COR-L47 (cell line): ENCODE measurements around the gene CENPM.
A peak's percentile ranks its signal among the peaks of the same experiment; 100 is the strongest.

ENCODE experiments used
- DNase-seq: peaks from one replicate; lab custom pipeline; 2025; lab: John Stamatoyannopoulos, UW

The CENPM gene

GRCh38 chr22:41931701-41932269, 15.2 kb downstream of the CENPM start:
- DNase-seq, result no peak

DNA sequence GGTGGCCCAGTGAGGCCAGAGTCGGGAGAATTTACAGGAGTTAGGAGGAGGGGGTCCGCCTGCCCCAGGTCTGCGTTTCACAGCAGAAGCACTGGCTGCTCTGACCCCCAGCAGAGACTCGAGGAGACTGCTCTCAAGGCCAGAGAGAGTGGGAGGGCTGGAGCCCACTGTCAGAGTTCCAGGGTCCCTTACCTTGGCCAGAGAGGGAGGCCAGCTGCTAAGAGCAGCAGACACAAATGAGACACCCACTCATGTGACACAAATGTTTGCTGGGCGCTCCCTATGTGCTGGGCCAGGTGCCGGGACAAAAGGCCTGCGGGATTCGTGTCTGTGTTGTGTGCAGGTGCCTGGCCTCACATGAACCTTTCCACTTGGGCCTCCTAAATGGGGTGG, 17.5 kb downstream of the CENPM start:
- DNase-seq, result no peak

GRCh38 chr22:41928593-41929417, 18.1 kb downstream of the CENPM start:
- DNase-seq, result no peak

DNA sequence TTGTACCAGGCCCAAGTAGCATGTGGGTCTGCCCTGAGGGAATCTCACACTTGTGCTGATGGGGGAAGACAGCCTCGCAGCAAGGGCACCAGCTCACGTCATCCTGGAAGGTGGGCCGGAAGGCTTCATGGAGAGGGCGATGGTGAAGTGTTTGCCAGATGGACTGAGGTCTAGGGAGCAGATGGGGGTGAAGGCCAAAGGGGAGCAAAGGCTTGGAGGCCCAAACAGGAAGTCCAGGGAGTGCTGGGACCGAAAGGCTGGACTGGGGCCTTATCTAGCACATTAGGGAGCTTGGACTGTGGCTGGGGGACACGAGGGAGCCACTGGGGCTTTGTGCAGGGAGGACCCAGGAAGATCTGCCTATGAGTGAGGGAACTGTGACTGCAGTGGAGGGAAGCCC, 19.1 kb downstream of the CENPM start:
- no peak for DNase-seq

- peak; percentile 31 for DNase-seq
Observed at GRCh38 chr22:41925783-41926460, 21.0 kb downstream of the CENPM start.

- DNase-seq, result no peak
Observed at GRCh38 chr22:41923595-41924276, 23.2 kb downstream of the CENPM start.

DNA sequence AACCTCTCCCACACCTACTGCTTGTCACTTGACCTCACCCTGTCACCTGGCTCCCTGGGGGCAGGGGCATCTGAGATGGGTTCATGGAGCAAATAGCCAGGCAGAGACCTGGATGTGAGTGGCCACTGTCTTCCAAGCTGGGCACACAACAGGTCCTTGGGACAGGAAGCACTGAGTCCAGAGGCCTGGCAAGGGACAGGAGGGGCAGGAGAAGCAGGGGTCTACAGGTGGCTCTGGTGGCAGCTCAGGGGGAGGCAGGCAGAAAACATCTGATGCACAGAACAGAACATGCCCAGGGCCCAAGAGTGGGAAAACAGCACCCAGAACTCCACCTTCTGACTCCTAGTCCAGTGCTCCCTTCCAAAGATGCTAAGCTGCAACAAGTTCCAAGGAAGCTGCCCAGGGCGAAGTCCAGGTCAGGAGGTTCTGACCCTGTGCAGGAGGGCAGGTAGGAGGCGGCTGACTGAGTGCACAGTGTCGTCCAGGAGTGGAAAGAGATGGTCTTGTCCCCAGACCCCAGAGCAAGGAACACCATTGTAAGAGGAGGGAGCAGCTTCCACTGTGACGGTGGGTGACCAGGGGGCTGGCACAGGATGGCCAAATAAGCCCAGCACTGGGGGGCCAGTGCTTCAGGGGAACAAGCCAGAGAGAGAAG, 23.9 kb downstream of the CENPM start:
- no peak for DNase-seq

DNA sequence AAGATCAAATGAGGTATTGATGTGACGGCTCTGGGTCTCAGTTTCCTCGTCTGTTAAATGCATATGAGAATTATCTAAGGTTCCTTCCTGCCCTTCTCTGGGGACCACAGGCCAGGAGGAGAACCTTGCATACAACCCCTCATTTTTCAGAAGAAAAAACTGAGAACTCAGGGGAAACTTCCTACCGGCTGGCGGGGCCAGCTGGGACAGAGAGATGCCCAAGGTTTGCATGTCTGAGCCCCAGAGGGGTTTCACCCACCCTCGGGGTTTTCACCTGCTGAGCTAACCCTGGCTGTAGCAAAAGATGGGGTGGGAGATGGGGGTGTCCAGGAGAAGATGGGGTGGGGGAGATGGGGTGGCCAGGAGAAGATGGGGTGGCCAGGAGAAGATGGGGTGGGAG, 24.6 kb downstream of the CENPM start:
- no peak for DNase-seq

DNA sequence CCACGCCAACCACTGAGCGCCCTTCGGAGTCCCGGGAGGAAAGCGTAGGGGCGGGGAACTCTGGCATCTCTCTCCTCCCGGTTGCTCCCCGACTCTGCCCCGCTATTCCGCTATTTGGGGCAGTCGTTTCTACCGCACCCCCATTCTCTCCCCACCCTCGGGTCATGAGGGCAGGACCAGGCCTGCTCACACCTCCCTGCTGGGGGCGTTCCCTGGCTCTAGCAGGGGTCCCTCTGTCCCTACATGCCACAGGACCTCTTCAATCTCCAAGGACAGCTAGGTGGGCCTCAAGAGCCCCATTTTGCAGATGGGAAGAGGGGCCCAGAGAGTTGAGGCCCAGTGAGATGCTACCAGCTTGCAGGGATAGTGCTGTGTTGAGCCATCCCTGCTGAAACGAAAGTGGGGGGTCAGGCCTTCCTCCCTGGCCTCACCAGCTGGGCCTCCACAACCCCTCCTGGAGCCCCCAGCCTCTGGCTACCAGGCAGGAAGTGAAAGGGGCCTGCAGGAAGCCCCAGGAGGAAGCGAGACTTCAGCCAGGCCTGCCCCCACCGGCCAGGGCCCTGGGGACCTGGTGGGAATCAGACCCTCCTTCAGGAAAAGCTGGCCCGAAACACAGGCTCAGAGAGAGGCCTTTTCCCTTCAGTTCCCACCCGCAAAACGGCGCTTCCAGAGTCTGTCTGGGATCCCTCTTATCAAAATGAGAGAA, 26.5 kb downstream of the CENPM start:
- DNase-seq, result no peak

DNA sequence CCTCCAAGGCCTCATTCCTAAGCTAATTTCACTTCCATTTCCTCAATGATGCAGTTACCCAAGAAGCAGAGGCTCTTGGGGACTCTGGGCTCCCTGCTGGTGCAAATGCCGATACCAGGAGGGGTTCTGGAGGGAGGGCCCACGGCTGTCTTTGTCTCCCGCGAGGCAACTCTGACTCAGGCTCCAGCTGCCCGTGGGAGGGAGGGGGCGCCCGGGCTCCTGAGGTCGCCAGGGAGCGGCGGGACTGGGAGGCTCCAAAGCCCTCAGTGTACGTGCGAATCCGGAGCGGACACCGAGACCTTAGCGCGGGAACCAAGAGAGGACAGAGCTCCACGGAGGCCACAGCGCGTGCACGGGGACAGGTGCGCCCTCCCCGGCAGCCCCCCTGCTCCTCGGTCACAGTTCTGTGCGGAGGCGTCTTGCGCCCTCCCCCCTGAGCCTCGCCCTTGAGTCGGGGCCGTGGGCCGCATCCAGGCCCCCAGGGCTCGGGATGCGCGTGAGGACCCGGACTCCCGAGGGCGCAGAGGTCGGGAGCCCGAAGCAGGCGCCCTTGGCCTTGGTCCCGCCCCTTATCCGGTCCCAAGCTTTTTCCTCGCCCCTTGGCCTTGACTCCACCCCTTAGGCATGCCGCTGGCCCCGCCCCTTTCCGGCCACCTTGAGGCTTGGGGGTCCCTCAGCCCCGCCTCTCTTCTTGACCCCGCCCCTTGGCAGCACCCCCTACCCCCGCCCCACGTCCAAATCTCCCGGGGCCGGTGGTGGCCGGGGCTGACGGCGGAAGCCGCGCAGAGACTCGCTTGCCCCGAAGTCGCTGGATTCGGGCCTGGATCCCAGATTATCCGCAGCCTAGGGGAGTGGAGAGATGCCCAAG, 27.4 kb downstream of the CENPM start:
- no peak for DNase-seq

GRCh38 chr22:41917903-41918791, 28.8 kb downstream of the CENPM start:
- peak; percentile 44 for DNase-seq

DNA sequence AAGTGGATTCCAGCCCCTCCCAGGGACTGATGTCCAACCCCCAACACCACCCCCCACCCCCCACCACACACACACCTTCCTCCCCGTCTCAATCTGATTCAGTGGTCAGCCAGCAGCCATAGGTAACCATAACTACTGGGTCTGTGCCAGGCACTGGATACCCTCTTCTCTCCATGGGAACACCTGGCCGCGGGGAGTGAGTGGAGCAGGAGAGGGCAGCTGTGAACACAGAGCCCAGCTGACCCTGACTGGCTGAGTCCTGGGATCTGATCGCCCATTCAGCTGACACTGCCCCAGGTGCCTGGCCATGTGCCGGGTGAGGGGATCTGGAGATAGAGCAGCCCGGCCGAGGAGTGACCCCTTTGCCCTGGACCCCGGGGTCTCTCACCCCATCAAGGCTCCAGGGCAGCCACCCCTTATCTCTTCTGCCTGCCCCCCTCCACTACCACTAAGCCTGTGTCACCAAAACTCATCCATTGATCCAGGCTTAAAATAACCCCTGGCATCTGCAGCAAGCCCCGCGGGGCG, 29.5 kb downstream of the CENPM start:
- peak; percentile 49 for DNase-seq

- DNase-seq, result no peak
Observed at GRCh38 chr22:41916745-41917358, 30.1 kb downstream of the CENPM start.

DNA sequence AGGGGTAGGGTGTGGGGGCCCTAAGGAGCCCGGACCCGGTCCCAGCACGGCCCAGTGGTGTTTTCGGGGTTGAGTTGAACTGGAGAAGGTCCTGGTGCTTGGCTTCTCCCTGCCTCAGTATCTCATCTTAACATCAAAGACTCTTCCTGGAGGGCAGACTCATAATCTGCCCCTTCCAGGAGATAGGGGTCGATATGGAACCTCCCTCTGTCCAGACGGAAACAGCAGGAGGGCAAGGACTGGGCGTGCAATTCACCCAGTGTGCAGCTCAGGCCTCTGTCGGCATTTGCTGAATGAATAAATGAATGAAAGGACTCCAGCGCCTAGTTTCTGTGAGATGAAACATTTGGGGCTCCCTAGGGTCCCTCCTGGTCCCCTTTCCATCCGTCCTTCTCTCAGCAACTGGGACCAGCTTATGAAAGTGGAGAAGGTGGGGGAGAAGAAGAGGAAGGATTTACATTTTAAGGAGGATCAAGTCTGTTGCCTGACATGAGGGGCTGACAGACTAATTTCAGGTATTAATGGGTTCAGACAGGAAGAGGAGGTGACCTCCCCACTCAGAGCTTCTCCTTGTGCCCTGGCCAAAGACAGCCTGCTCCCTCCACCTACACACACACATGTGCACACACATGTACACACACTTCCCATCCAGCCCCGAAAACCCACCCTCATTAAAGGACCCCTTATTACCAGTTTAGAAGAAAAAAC, 31.0 kb downstream of the CENPM start:
- DNase-seq, result no peak

DNA sequence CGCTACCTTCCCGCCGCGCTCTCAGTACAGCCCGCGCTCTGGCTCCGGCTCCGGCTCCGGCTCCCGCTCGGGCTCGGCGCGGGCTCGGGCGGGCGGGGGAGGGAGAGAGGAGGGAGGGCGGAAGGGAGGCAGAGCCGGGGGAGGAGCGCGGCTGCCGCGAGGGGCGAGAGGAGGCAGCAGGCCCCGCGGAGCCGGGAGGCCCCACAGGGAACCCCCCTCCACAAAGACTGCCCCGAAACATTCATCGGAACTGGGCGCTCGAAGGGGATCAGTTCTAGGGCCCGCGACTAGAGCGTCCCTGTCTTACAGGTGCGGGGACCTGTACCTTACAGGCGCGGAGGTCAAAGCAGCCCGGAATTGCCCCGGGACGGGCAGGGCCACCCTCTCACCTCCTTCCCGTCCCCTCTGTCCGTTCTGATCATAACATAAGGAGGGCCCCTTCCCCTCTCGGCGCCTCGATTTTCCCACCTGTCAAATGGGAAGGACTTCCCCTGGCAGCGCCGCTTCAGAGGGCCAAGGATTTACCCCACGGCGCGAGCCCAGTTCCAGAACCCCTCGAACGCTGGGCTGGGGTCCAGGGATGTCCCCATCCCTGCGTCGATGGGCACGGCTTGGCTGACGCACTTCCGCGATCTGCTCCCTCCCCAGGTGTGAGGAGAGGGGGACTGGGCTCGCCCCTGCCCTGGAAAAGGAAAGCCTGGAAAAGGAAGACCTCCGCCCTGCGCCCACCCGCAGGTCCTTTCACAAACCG, 31.7 kb downstream of the CENPM start, which contains the start of gene SHISA8:
SHISA8 (minus strand) TSS at position 40 of the 751 bp plus-strand sequence. CDS start 407 bp downstream, outside the sequence.
- peak; percentile 40 for DNase-seq

DNA sequence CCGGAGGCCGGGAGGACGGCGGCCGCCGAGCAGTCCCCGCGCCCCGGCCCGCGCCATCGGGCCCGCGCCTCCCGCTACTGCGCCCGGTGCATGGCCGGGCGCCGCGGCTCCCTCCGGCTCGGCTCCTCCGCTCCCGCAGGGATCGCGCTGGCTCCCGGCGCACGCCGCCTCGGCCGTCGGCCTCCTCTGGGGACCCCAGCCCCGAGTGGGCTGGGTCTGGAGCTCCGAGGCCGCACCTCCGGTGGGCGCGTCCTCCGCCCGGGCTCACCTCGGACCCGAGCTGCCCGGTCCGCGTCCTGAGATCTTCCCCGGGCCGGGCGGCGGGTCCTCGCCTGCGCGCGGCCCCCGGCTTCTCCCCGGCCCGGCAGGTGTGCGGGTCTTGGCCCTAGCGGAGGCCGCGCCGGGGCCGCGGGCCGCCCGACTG, 32.3 kb downstream of the CENPM start:
- DNase-seq, result no peak
